IPS-15b (cell line): Measurements from ENCODE around the gene DNAJB2.
"Not testable (repeated sequence)": the region's sequence is repeated elsewhere in the genome, so short reads cannot be mapped to it uniquely, and the experiment has no call there.

Experiments
- H3K27me3 ChIP-seq: one replicate; pipeline ENCODE4 v1.6.1; 2013; ENCODE audit warnings: low read length; ENCODE audit not compliant: control insufficient read depth, insufficient read depth
- H3K36me3 ChIP-seq: one replicate; pipeline ENCODE4 v1.6.1; 2013; ENCODE audit warnings: low read length; ENCODE audit not compliant: control insufficient read depth, insufficient read depth
- H3K4me1 ChIP-seq: one replicate; pipeline ENCODE4 v1.6.1; 2013; ENCODE audit warnings: mild to moderate bottlenecking, low read length; ENCODE audit not compliant: control insufficient read depth, insufficient read depth
- H3K4me3 ChIP-seq: one replicate; pipeline ENCODE4 v1.5.1; 2013; ENCODE audit warnings: low read depth, low read length
- H3K9ac ChIP-seq: one replicate; pipeline ENCODE4 v1.6.1; 2013; ENCODE audit warnings: low read depth, mild to moderate bottlenecking, low read length
- H3K9me3 ChIP-seq: one replicate; pipeline ENCODE4 v1.6.1; 2013; ENCODE audit warnings: mild to moderate bottlenecking, low read length; ENCODE audit not compliant: control insufficient read depth, insufficient read depth

DNAJB2 gene

GRCh38 chr2:219312683-219313263 is 33.6 kb downstream of the DNAJB2 start:
- not testable (repeated sequence) for H3K9me3 ChIP-seq, H3K36me3 ChIP-seq, H3K9ac ChIP-seq, H3K4me3 ChIP-seq
- Histone ChIP-seq H3K27me3 (peaks cover 11% of the 10 kb centered on the region), H3K4me1 (peaks cover 12% of the 10 kb centered on the region)

- Histone ChIP-seq H3K4me1 (peaks cover 5% of the 10 kb centered on the region), H3K9me3 (no peaks in the 10 kb centered on the region), H3K36me3 (no peaks in the 10 kb centered on the region), H3K9ac (no peak overlapping the region), H3K27me3 (peaks cover 3% of the 10 kb centered on the region), H3K4me3 (no peak overlapping the region)
These were observed 35.8 kb downstream of the DNAJB2 start for GRCh38 chr2:219314804-219315468.

- H3K9me3 ChIP-seq: no peaks in the 10 kb centered on the region
- H3K27me3 ChIP-seq: peaks cover 27% of the 10 kb centered on the region
- H3K4me1 ChIP-seq: no peaks in the 10 kb centered on the region
These were observed 44.3 kb downstream of the DNAJB2 start for GRCh38 chr2:219323434-219323833.

GRCh38 chr2:219325136-219325535 is 46.0 kb downstream of the DNAJB2 start:
- no peak overlapping the region for H3K9ac ChIP-seq
- no peaks in the 10 kb centered on the region for H3K4me1 ChIP-seq
- H3K27me3 ChIP-seq: peaks cover 44% of the 10 kb centered on the region
- no peak overlapping the region for H3K4me3 ChIP-seq
- no peaks in the 10 kb centered on the region for H3K9me3 ChIP-seq
- no peaks in the 10 kb centered on the region for H3K36me3 ChIP-seq

More at GRCh38 chr2:219323434-219323833, 44.3 kb downstream of the DNAJB2 start:
- Histone ChIP-seq H3K4me3 (no peak overlapping the region), H3K36me3 (no peaks in the 10 kb centered on the region), H3K9ac (no peak overlapping the region)

- Histone ChIP-seq H3K4me1 (no peaks in the 10 kb centered on the region), H3K9me3 (no peaks in the 10 kb centered on the region), H3K4me3 (no peak overlapping the region), H3K27me3 (peaks cover 50% of the 10 kb centered on the region), H3K9ac (no peak overlapping the region), H3K36me3 (no peaks in the 10 kb centered on the region)
These were observed 46.6 kb downstream of the DNAJB2 start for GRCh38 chr2:219325657-219326315.

GRCh38 chr2:219327719-219328118 is 48.6 kb downstream of the DNAJB2 start:
- no peak overlapping the region for H3K4me3 ChIP-seq
- no peaks in the 10 kb centered on the region for H3K4me1 ChIP-seq
- peaks cover 65% of the 10 kb centered on the region for H3K27me3 ChIP-seq
- H3K36me3 ChIP-seq: no peaks in the 10 kb centered on the region
- no peaks in the 10 kb centered on the region for H3K9me3 ChIP-seq
- no peak overlapping the region for H3K9ac ChIP-seq

- H3K9ac ChIP-seq: no peak overlapping the region
- no peaks in the 10 kb centered on the region for H3K9me3 ChIP-seq
- H3K4me3 ChIP-seq: peak overlapping the region; percentile 43
- peaks cover 71% of the 10 kb centered on the region for H3K27me3 ChIP-seq
- H3K36me3 ChIP-seq: no peaks in the 10 kb centered on the region
- no peaks in the 10 kb centered on the region for H3K4me1 ChIP-seq
These were observed 52.5 kb downstream of the DNAJB2 start for GRCh38 chr2:219331560-219332213.

GRCh38 chr2:219332542-219332941 is 53.4 kb downstream of the DNAJB2 start, which contains the start of gene RESP18:
RESP18 (minus strand) TSS chr2:219332744.
- H3K9ac ChIP-seq: no peak within 1 kb of the TSS
- no peaks in the 10 kb centered on the region for H3K4me1 ChIP-seq
- no peaks in the 10 kb centered on the region for H3K9me3 ChIP-seq
- H3K27me3 ChIP-seq: peaks cover 69% of the 10 kb centered on the region
- H3K4me3 ChIP-seq: peak within 1 kb of the TSS; percentile 43
- H3K36me3 ChIP-seq: no peaks in the 10 kb centered on the region

GRCh38 chr2:219334076-219334475 is 54.9 kb downstream of the DNAJB2 start:
- Histone ChIP-seq H3K9me3 (no peaks in the 10 kb centered on the region), H3K4me3 (no peak overlapping the region), H3K4me1 (no peaks in the 10 kb centered on the region), H3K9ac (no peak overlapping the region), H3K27me3 (peaks cover 56% of the 10 kb centered on the region), H3K36me3 (no peaks in the 10 kb centered on the region)

- Histone ChIP-seq H3K4me1 (no peaks in the 10 kb centered on the region), H3K4me3 (no peak overlapping the region), H3K36me3 (no peaks in the 10 kb centered on the region), H3K27me3 (peaks cover 43% of the 10 kb centered on the region), H3K9ac (no peak overlapping the region), H3K9me3 (no peaks in the 10 kb centered on the region)
These were observed 56.2 kb downstream of the DNAJB2 start for GRCh38 chr2:219335373-219335786.
